ENCODE data around the gene TJP1. TPM values are rescaled to one million over a fixed set of nuclear protein-coding genes. Genes with fewer than 3 reads are reported as not detected.

TJP1 gene
- total RNA-seq, 1 experiment from 2014 or later: 181 TPM

DNA sequence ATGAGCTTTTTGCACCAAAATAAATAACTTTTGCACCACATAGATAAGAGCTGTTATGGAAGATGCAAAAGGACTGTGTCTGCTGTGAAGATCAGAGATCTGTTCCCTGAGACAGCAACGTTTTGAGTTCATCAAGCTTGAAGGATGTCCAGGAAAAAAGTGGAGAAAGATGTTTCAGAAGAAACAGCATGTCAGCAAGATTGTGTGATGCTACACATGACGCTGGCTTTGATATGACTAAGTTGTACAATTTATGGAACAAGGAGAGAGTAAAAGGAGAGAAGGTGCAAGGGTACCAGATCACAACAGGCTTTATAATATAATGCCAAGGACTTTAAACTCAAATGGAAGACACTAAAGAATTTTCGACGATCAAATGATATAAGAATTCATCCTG, 16.6 kb downstream of the TJP1 start:
- POLR2A ChIA-PET: no interaction called here
- H3K4me1 ChIP-seq: peaks cover 42% of the 10 kb centered on the region
- DNase-seq: no peak

GRCh38 chr15:29805043-29805707, 17.1 kb downstream of the TJP1 start:
- ChIA-PET POLR2A (no interaction called here), CTCF (interaction anchor here (0.9 kb wide), 1 partner anchor 17 kb away, joined by 3 read pairs; the partner anchor contains the start of gene TJP1)

More for the DNA sequence above, 16.6 kb downstream of the TJP1 start:
- H3K27ac Mint-ChIP-seq (ENCODE audit: unreplicated experiment): peak overlapping the region; percentile 4
- no peaks in the 10 kb centered on the region for H3K36me3 ChIP-seq (ENCODE audit: control insufficient read depth, insufficient read depth, low read length)
- no TSS peak for BruUV-seq (replicated peaks)
- intact Hi-C loops (cut with micrococcal nuclease; ENCODE audit: unreplicated experiment): no loop called here
- no peaks in the 10 kb centered on the region for H3K9me3 ChIP-seq
- H3K27me3 ChIP-seq (replicated peaks; ENCODE audit: control insufficient read depth, insufficient read depth, low read length): no peaks in the 10 kb centered on the region
- no peak overlapping the region for H3K4me3 Mint-ChIP-seq (ENCODE audit: unreplicated experiment)
- CTCF ChIA-PET: interaction anchor here (0.9 kb wide), 1 partner anchor 17 kb away, joined by 3 read pairs; the partner anchor contains the start of gene TJP1
- H3K4me1 Mint-ChIP-seq (ENCODE audit: low read depth, unreplicated experiment): peaks cover 57% of the 10 kb centered on the region
- TF ChIP-seq, protein P1, sequence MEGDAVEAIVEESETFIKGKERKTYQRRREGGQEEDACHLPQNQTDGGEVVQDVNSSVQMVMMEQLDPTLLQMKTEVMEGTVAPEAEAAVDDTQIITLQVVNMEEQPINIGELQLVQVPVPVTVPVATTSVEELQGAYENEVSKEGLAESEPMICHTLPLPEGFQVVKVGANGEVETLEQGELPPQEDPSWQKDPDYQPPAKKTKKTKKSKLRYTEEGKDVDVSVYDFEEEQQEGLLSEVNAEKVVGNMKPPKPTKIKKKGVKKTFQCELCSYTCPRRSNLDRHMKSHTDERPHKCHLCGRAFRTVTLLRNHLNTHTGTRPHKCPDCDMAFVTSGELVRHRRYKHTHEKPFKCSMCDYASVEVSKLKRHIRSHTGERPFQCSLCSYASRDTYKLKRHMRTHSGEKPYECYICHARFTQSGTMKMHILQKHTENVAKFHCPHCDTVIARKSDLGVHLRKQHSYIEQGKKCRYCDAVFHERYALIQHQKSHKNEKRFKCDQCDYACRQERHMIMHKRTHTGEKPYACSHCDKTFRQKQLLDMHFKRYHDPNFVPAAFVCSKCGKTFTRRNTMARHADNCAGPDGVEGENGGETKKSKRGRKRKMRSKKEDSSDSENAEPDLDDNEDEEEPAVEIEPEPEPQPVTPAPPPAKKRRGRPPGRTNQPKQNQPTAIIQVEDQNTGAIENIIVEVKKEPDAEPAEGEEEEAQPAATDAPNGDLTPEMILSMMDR (IDR thresholded peaks at IDR 0.05; ENCODE audit: insufficient read depth in 1 of 2, low read depth in 1 of 2, low read length in 1 of 2, severe bottlenecking in 1 of 2, unreplicated experiment in 1 of 2): no peak
- no peaks in the 10 kb centered on the region for H3K27me3 Mint-ChIP-seq (ENCODE audit: insufficient read depth, unreplicated experiment)
- H3K4me3 ChIP-seq (ENCODE audit: low read depth, low read length): no peak overlapping the region
- H3K36me3 Mint-ChIP-seq (ENCODE audit: insufficient read depth, unreplicated experiment): peaks cover 45% of the 10 kb centered on the region
- no peaks in the 10 kb centered on the region for H3K9me3 Mint-ChIP-seq (ENCODE audit: unreplicated experiment)

DNA sequence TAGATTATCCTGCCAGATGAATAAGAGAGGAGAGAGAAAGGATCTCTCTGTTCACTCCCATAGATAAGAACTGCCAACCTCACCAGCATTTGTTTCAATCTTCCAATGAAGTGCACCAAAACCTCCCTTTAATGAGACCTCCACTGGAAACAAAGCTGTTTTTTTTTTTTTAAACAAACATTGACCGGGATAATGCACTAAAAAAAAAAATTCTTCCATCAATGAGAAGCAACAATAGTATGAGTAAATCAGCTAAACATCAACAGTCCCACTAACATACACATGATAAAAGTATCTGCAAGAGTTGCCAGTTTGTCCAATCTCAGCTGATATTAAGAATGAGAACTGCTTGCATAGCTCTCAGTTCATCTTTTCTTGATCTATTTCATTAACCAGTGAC, 19.9 kb downstream of the TJP1 start:
- intact Hi-C loops (cut with micrococcal nuclease; ENCODE audit: unreplicated experiment): no loop called here
- no TSS peak for BruUV-seq (replicated peaks)
- ChIA-PET CTCF (interaction anchor here (1.3 kb wide), 1 partner anchor 123 kb away, joined by 15 read pairs; no protein-coding TSS in a partner anchor), POLR2A (interaction anchor here (1.0 kb wide), 1 partner anchor 19 kb away, joined by 5 read pairs; no protein-coding TSS in a partner anchor)
- Mint-ChIP-seq H3K27ac (ENCODE audit: unreplicated experiment) (peak overlapping the region; percentile 51), H3K27me3 (ENCODE audit: insufficient read depth, unreplicated experiment) (no peaks in the 10 kb centered on the region), H3K36me3 (ENCODE audit: insufficient read depth, unreplicated experiment) (peaks cover 70% of the 10 kb centered on the region), H3K4me1 (ENCODE audit: low read depth, unreplicated experiment) (peaks cover 53% of the 10 kb centered on the region), H3K9me3 (ENCODE audit: unreplicated experiment) (no peaks in the 10 kb centered on the region), H3K4me3 (ENCODE audit: unreplicated experiment) (no peak overlapping the region)
- Histone ChIP-seq H3K36me3 (ENCODE audit: control insufficient read depth, insufficient read depth, low read length) (no peaks in the 10 kb centered on the region; the same call in 1 of the 2 replicates), H3K4me3 (ENCODE audit: low read depth, low read length) (no peak overlapping the region), H3K27me3 (replicated peaks; ENCODE audit: control insufficient read depth, insufficient read depth, low read length) (no peaks in the 10 kb centered on the region), H3K4me1 (peaks cover 45% of the 10 kb centered on the region), H3K9me3 (no peaks in the 10 kb centered on the region)
- no peak for DNase-seq
- TF ChIP-seq, protein P1 (IDR thresholded peaks at IDR 0.05; ENCODE audit: insufficient read depth in 1 of 2, low read depth in 1 of 2, low read length in 1 of 2, severe bottlenecking in 1 of 2, unreplicated experiment in 1 of 2): no peak

More at GRCh38 chr15:29805043-29805707, 17.1 kb downstream of the TJP1 start:
- Histone ChIP-seq H3K27me3 (replicated peaks; ENCODE audit: control insufficient read depth, insufficient read depth, low read length) (no peaks in the 10 kb centered on the region), H3K4me1 (peaks cover 42% of the 10 kb centered on the region), H3K9me3 (no peaks in the 10 kb centered on the region), H3K4me3 (ENCODE audit: low read depth, low read length) (no peak overlapping the region), H3K36me3 (ENCODE audit: control insufficient read depth, insufficient read depth, low read length) (no peaks in the 10 kb centered on the region)
- Mint-ChIP-seq H3K9me3 (ENCODE audit: unreplicated experiment) (no peaks in the 10 kb centered on the region), H3K27me3 (ENCODE audit: insufficient read depth, unreplicated experiment) (no peaks in the 10 kb centered on the region), H3K4me1 (ENCODE audit: low read depth, unreplicated experiment) (peaks cover 57% of the 10 kb centered on the region), H3K4me3 (ENCODE audit: unreplicated experiment) (no peak overlapping the region), H3K27ac (ENCODE audit: unreplicated experiment) (peak overlapping the region; percentile 4), H3K36me3 (ENCODE audit: insufficient read depth, unreplicated experiment) (peaks cover 50% of the 10 kb centered on the region)
- TF ChIP-seq, protein P1 (IDR thresholded peaks at IDR 0.05; ENCODE audit: insufficient read depth in 1 of 2, low read depth in 1 of 2, low read length in 1 of 2, severe bottlenecking in 1 of 2, unreplicated experiment in 1 of 2): no peak
- intact Hi-C loops (cut with micrococcal nuclease; ENCODE audit: unreplicated experiment): no loop called here
- no TSS peak for BruUV-seq (replicated peaks)
- DNase-seq: no peak
